HepG2 (cell line): ENCODE data around the gene SNAPC4. TPM values are rescaled to one million over a fixed set of nuclear protein-coding genes. Genes with fewer than 3 reads are reported as not detected.

ENCODE experiments used
- ATAC-seq: fragments of 200-7000 bp; cut with Tn5 transposase; 3 replicates; pipeline ENCODE4 v1.9.1; 2020; ENCODE audit warnings: mild to moderate bottlenecking, moderate library complexity
- BruUV-seq: library from RNA; stranded (reverse); fragments of 400-500 nt; replicated peaks from 2 replicates; lab custom pipeline; 2021; lab: Mats Ljungman, UMichigan
- CTCF ChIA-PET: fragments of 300-600 bp; formaldehyde crosslinking; extraction: SDS; loops from one replicate; lab custom pipeline; 2021; ENCODE audit warnings: low total read pairs, inconsistent platforms, low intra/inter-chr PET ratio; lab: Yijun Ruan, JAX
- POLR2A ChIA-PET: fragments of 350-600 bp; sonication (Branson Sonifier 250); formaldehyde crosslinking; loops from one replicate; lab custom pipeline; 2020; ENCODE audit warnings: antibody characterized with exemption, inconsistent platforms; lab: Yijun Ruan, JAX
- DNase-seq: peaks from one replicate; pipeline ENCODE4 v3.0.0-alpha.2; 2015; ENCODE audit warnings: low spot score
- FAIRE-seq: peaks from 3 replicates; lab custom pipeline; 2011; peaks lifted over from hg19 to GRCh38; lab: Jason Lieb, UNC
- H2AFZ ChIP-seq: one replicate; pipeline ENCODE4 v1.6.1; 2011; ENCODE audit warnings: low read length, inconsistent platforms
- H3K27ac ChIP-seq: fragments of 300-600 bp; 3 replicates; pipeline ENCODE4 v1.8.0; 2011; ENCODE audit warnings: mixed run types, mild to moderate bottlenecking, mixed read lengths, low read length, inconsistent platforms; ENCODE audit not compliant: insufficient read depth; ENCODE audit errors: extremely low read length
- H3K27me3 ChIP-seq, 2 experiments: fragments of 200-600 bp in 1 of 2; 2 replicates in 1 of 2; 3 replicates in 1 of 2; pipeline versions ENCODE4 v1.6.0 to v1.8.0; 2011; ENCODE audit warnings: low read length in 2 of 2, mild to moderate bottlenecking in 2 of 2, moderate library complexity in 2 of 2, inconsistent platforms in 1 of 2; ENCODE audit not compliant: insufficient read depth in 2 of 2, control insufficient read depth in 1 of 2
- H3K36me3 ChIP-seq, 2 experiments: fragments of 200-600 bp in 1 of 2; replicated peaks in 1 of 2; 2 replicates in 1 of 2; 3 replicates in 1 of 2; pipeline versions ENCODE4 v1.5.1 to v1.8.0; 2011; ENCODE audit warnings: low read length in 2 of 2, inconsistent platforms in 1 of 2; ENCODE audit not compliant: insufficient read depth in 2 of 2, control insufficient read depth in 1 of 2
- H3K4me1 ChIP-seq: 2 replicates; pipeline ENCODE4 v1.5.1; 2012; ENCODE audit warnings: low read length, inconsistent platforms; ENCODE audit not compliant: insufficient read depth
- H3K4me2 ChIP-seq: 2 replicates; pipeline ENCODE4 v1.6.0; 2011; ENCODE audit warnings: low read depth, low read length, inconsistent platforms
- H3K4me3 ChIP-seq, 3 experiments: fragments of 200-600 bp in 1 of 3; sonication (generic), shearing (Covaris generic) in 1 of 3; replicated peaks in 1 of 3; 2 replicates each; pipeline ENCODE4 v1.5.1; 2011 to 2016; ENCODE audit warnings: low read length in 3 of 3, inconsistent platforms in 2 of 3, low read depth in 2 of 3, mild to moderate bottlenecking in 2 of 3, control low read depth in 1 of 3, mixed read lengths in 1 of 3; ENCODE audit not compliant: insufficient read depth in 1 of 3
- H3K79me2 ChIP-seq: one replicate; pipeline ENCODE4 v1.6.1; 2011; ENCODE audit warnings: low read length, inconsistent platforms; ENCODE audit not compliant: insufficient read depth
- H3K9ac ChIP-seq: 2 replicates; pipeline ENCODE4 v1.6.0; 2011; ENCODE audit warnings: mild to moderate bottlenecking, low read depth, low read length, inconsistent platforms; ENCODE audit not compliant: insufficient read depth
- H3K9me3 ChIP-seq: 2 replicates; pipeline ENCODE4 v1.5.1; 2012; ENCODE audit warnings: mild to moderate bottlenecking, low read length
- H4K20me1 ChIP-seq: 2 replicates; pipeline ENCODE4 v1.6.0; 2011; ENCODE audit warnings: inconsistent platforms, mild to moderate bottlenecking, low read length, moderate library complexity; ENCODE audit not compliant: insufficient read depth
- ATF3 ChIP-seq: sonication (generic); formaldehyde crosslinking; IDR thresholded peaks from 2 replicates; pipeline ENCODE4 v1.4.0; 2020; ENCODE audit warnings: missing genetic modification reagents
- BATF2 ChIP-seq: sonication (generic); formaldehyde crosslinking; IDR thresholded peaks from 2 replicates; pipeline ENCODE4 v1.8.0; 2022; ENCODE audit warnings: mild to moderate bottlenecking, missing genetic modification reagents, moderate library complexity
- ELK4 ChIP-seq: sonication (generic); formaldehyde crosslinking; IDR thresholded peaks from 2 replicates; pipeline ENCODE4 v1.9.0; 2021; ENCODE audit warnings: missing genetic modification reagents, borderline replicate concordance
- GPBP1L1 ChIP-seq: sonication (generic); formaldehyde crosslinking; IDR thresholded peaks from 2 replicates; pipeline ENCODE4 v1.5.0; 2020; ENCODE audit warnings: mild to moderate bottlenecking, missing genetic modification reagents
- HOXA9 ChIP-seq: sonication (generic); formaldehyde crosslinking; IDR thresholded peaks from 2 replicates; pipeline ENCODE4 v1.8.1; 2022; ENCODE audit warnings: missing genetic modification reagents, mild to moderate bottlenecking, moderate library complexity, borderline replicate concordance
- PRPF4 ChIP-seq: fragments of 200-400 bp; formaldehyde crosslinking; IDR thresholded peaks from 2 replicates; pipeline ENCODE4 v1.6.1; 2016; ENCODE audit warnings: low read length, low read depth; ENCODE audit not compliant: poor library complexity, severe bottlenecking
- RFX5 ChIP-seq: IDR thresholded peaks from 2 replicates; pipeline ENCODE4 v1.6.1; 2011; ENCODE audit warnings: low read depth, low read length, improper control_type of control experiment
- TAF1 ChIP-seq: sonication (generic); formaldehyde crosslinking; IDR thresholded peaks from 2 replicates; pipeline ENCODE4 v1.4.0; 2020; ENCODE audit warnings: missing genetic modification reagents
- ZNF292 ChIP-seq: sonication (generic); formaldehyde crosslinking; IDR thresholded peaks from 2 replicates; pipeline ENCODE4 v1.8.1; 2022; ENCODE audit warnings: mild to moderate bottlenecking, low read depth, missing genetic modification reagents, borderline replicate concordance
- ZNF33B ChIP-seq: sonication (generic); formaldehyde crosslinking; IDR thresholded peaks from 2 replicates; pipeline ENCODE4 v1.5.1; 2020; ENCODE audit warnings: mild to moderate bottlenecking, missing genetic modification reagents
- ZNF383 ChIP-seq: sonication (generic); formaldehyde crosslinking; IDR thresholded peaks from 2 replicates; pipeline ENCODE4 v1.4.0; 2020; ENCODE audit warnings: missing genetic modification reagents, mild to moderate bottlenecking, borderline replicate concordance
- ZNF770 ChIP-seq: sonication (generic); formaldehyde crosslinking; IDR thresholded peaks from 2 replicates; pipeline ENCODE4 v1.5.0; 2020; ENCODE audit warnings: mild to moderate bottlenecking, missing genetic modification reagents
- ZUFSP ChIP-seq: sonication (generic); formaldehyde crosslinking; IDR thresholded peaks from 2 replicates; pipeline ENCODE4 v1.9.0; 2021; ENCODE audit warnings: missing genetic modification reagents, mild to moderate bottlenecking, borderline replicate concordance
- WGBS: methylation state at CpG from one replicate; pipeline ENCODE4 v1.1.6; 2017; ENCODE audit warnings: low lambda C conversion rate; 5-methylcytosine and 5-hydroxymethylcytosine counted together
- in situ Hi-C: cut with HindIII; loops from 2 replicates; pipeline ENCODE4 v1.10.0; 2017; ENCODE audit warnings: low pct_unique_long_range_greater_than_20kb; ENCODE audit not compliant: extremely low pct_ligation_motif_present
- intact Hi-C: fragments of 100-400 bp; cut with micrococcal nuclease; formaldehyde crosslinking; loops from one replicate; pipeline ENCODE4 v1.10.0; 2022; ENCODE audit not compliant: unreplicated experiment
- polyA plus RNA-seq, 8 experiments: library from polyadenylated mRNA; depleted of rRNA in 3 of 8; stranded (reverse) in 7 of 8; unstranded in 1 of 8; fragments of >200 nt; fragmentation: Illumina TruSeq in 4 of 8; extraction: Trizol in 4 of 8; gene quantifications; 2 replicates each; pipeline versions ENCODE4 v1.2.1 to v1.2.3, GENCODE V29; 2011 to 2016; ENCODE audit warnings: low read depth in 4 of 8, missing spikeins in 1 of 8, mixed read lengths in 1 of 8; ENCODE audit not compliant: insufficient read depth in 1 of 8
- total RNA-seq, 5 experiments: library from RNA; depleted of rRNA; stranded (reverse); fragments of >200 nt; fragmentation: Illumina TruSeq; extraction: Trizol; gene quantifications; 2 replicates each; pipeline ENCODE4 v1.2.3, GENCODE V29; 2016; ENCODE audit warnings: low read depth in 1 of 5

Gene SNAPC4
- total and polyA plus RNA-seq, 2 of the 13 experiments (the other 11 are each of a cell fraction or from before 2014, with no cell fraction given): 2.0 to 6.0 TPM

GRCh38 chr9:136358888-136359287 lies 41.1 kb downstream of the SNAPC4 start:
- H3K4me3 ChIP-seq: no peak overlapping the region
- CTCF ChIA-PET: no interaction called here
- H3K9ac ChIP-seq: no peak overlapping the region
- H3K79me2 ChIP-seq: no peaks in the 10 kb centered on the region
- FAIRE-seq (no peak), ATAC-seq (no peak), DNase-seq (no peak)
- no peaks in the 10 kb centered on the region for H3K36me3 ChIP-seq
- no peaks in the 10 kb centered on the region for H4K20me1 ChIP-seq
- no peaks in the 10 kb centered on the region for H3K9me3 ChIP-seq
- no CpG with 5 or more reads among the region's 2 CpGs for WGBS
- no TSS peak for BruUV-seq
- no peaks in the 10 kb centered on the region for H3K27me3 ChIP-seq
- no peak overlapping the region for H2AFZ ChIP-seq
- intact Hi-C loops: no loop called here
- TF ChIP-seq RFX5: no peak
- no peak for TF ChIP-seq ZNF383 (CRISPR knock-in tag)
- no peak for TF ChIP-seq HOXA9 (CRISPR knock-in tag)
- no peak for TF ChIP-seq ZUFSP (CRISPR knock-in tag)
- no peak for TF ChIP-seq ZNF770 (CRISPR knock-in tag)
- no peak for TF ChIP-seq PRPF4
- no peak for TF ChIP-seq ZNF33B (CRISPR knock-in tag)
- TF ChIP-seq ZNF292 (CRISPR knock-in tag): no peak
- no peak for TF ChIP-seq BATF2 (CRISPR knock-in tag)
- TF ChIP-seq GPBP1L1 (CRISPR knock-in tag): no peak
- no peak for TF ChIP-seq ATF3
- no peak for TF ChIP-seq ELK4
- TF ChIP-seq TAF1 (CRISPR knock-in tag): no peak
- no peak overlapping the region for H3K27ac ChIP-seq
- peaks cover 37% of the 10 kb centered on the region for H3K4me1 ChIP-seq
- POLR2A ChIA-PET: interaction anchor here (1.0 kb wide), 1 partner anchor 8 kb away, joined by 3 read pairs; no protein-coding TSS in a partner anchor
- no peak overlapping the region for H3K4me2 ChIP-seq
- in situ Hi-C loops: no loop called here
